Pancreas (tissue), 10 donors: ENCODE data around the gene NFIC. TPM values are rescaled to one million over a fixed set of nuclear protein-coding genes. Genes with fewer than 3 reads are reported as not detected.

ENCODE experiments used
- ATAC-seq, 4 donors: fragments of 200-7000 bp; cut with Tn5 transposase; one replicate each; pipeline versions ENCODE4 v1.8.0 to v1.9.1; 2020; ENCODE audit warnings: mild to moderate bottlenecking in 4 of 4, moderate library complexity in 4 of 4
- DNase-seq, 6 donors: peaks; one replicate each; pipeline ENCODE4 v3.0.0-alpha.2; 2020
- FAIRE-seq: peaks from 2 replicates; lab custom pipeline; 2012; peaks lifted over from hg19 to GRCh38; lab: Jason Lieb, UNC
- H3K27ac ChIP-seq, 4 donors: fragments of 200-600 bp; sonication (generic); 1 replicate in 3 of 4; 2 replicates in 1 of 4; pipeline versions ENCODE4 v1.5.0 to v1.8.0; 2020
- H3K27me3 ChIP-seq, 4 donors: fragments of 200-600 bp; one replicate each; pipeline ENCODE4 v1.8.0; 2021
- H3K36me3 ChIP-seq, 3 donors: fragments of 200-600 bp; sonication (generic) in 1 of 3; one replicate each; pipeline versions ENCODE4 v1.5.0 to v1.8.0; 2020 to 2021
- H3K4me1 ChIP-seq, 3 donors: fragments of 200-600 bp; one replicate each; pipeline ENCODE4 v1.8.0; 2021
- H3K4me3 ChIP-seq, 4 donors: fragments of 200-600 bp; sonication (generic) in 2 of 4; one replicate each; pipeline versions ENCODE4 v1.5.0 to v1.8.0; 2020 to 2021
- H3K9me3 ChIP-seq, 4 donors: fragments of 200-600 bp; one replicate each; pipeline ENCODE4 v1.8.0; 2021
- CTCF ChIP-seq, 4 donors: fragments of 200-600 bp; sonication (generic) in 3 of 4; IDR thresholded peaks; one replicate each; pipeline versions ENCODE4 v1.5.0 to v1.8.0; 2021; ENCODE audit warnings: antibody characterized with exemption in 4 of 4
- WGBS, 2 donors: extraction: QIAGEN DNeasy Blood & Tissue Kit; methylation state at CpG; one replicate each; pipeline ENCODE4 v1.1.7; 2013; 5-methylcytosine and 5-hydroxymethylcytosine counted together
- intact Hi-C, 3 donors: fragments of 100-400 bp; cut with DNase I; formaldehyde crosslinking; loops; one replicate each; pipeline versions ENCODE4 v1.11.1 to v1.14.2; 2022
- polyA plus RNA-seq, 2 donors: library from polyadenylated mRNA; stranded (reverse); fragments of 200-250 nt; gene quantifications; one replicate each; pipeline ENCODE4 v1.2.3, GENCODE V29; 2013
- total RNA-seq, 6 donors: library from RNA; stranded (reverse); fragmentation: NEBNext Ultra II Directional in 4 of 6; extraction: Animal tissue kit (Norgen Biotek cat#: 25700) in 4 of 6; gene quantifications; one replicate each; pipeline versions ENCODE4 v1.2.1 to v1.2.4, GENCODE V29; 2021 to 2023
- donor health status: healthy with polysubstance abuse.
- donor health status: DM: no; HTN: no; CAD: no; lungs with moderate emphysema.
- donor health status: DM: no; HTN: no; CAD: no.
- donor health status: control.
- donor health status: control.
- donor health status: Bipolar disorder and iron deficiency.
- donor health status: DM: yes; HTN: yes; CAD: no.
- donor health status: DM: no; HTN: no; CAD: no.
- donor health status: DM: no; HTN: no; CAD: no.
- donor health status: DM: yes; HTN: yes; CAD: no.

Gene NFIC
- total and polyA plus RNA-seq, 8 donors, result 21.3 to 203 (median 115) TPM

GRCh38 chr19:3411636-3412035 is 45.3 kb downstream of the NFIC start:
- no peak for TF ChIP-seq CTCF (IDR thresholded peaks at IDR 0.05)
- no peak for DNase-seq
- intact Hi-C loops, result no loop called here
- Histone ChIP-seq H3K4me3 (no peak overlapping the region), H3K4me1 (peaks cover 13 to 23% (median 20%) of the 10 kb centered on the region in 3 donors), H3K27ac (peak overlapping the region in 1 of 4 donors; percentile 16), H3K27me3 (no peaks in the 10 kb centered on the region), H3K36me3 (peaks cover 0 to 3% (median 0%) of the 10 kb centered on the region in 3 donors), H3K9me3 (no peaks in the 10 kb centered on the region)
- peak in 1 of 4 donors; percentile 24 for ATAC-seq
- 39 to 47% methylated on average over 13 of the region's 13 CpGs for WGBS, 2 donors
- FAIRE-seq, result no peak

GRCh38 chr19:3412066-3412465 is 45.7 kb downstream of the NFIC start:
- Histone ChIP-seq H3K9me3 (no peaks in the 10 kb centered on the region), H3K27me3 (no peaks in the 10 kb centered on the region), H3K4me3 (no peak overlapping the region), H3K36me3 (peaks cover 0 to 3% (median 0%) of the 10 kb centered on the region in 3 donors), H3K27ac (peak overlapping the region in 1 of 4 donors; percentile 16), H3K4me1 (peaks cover 13 to 23% (median 20%) of the 10 kb centered on the region in 3 donors)
- WGBS, 2 donors, result 84 to 87% methylated on average over 4 of the region's 4 CpGs
- FAIRE-seq (no peak), DNase-seq (no peak), ATAC-seq (no peak)
- no peak for TF ChIP-seq CTCF (IDR thresholded peaks at IDR 0.05)
- intact Hi-C loops, result no loop called here

- Histone ChIP-seq H3K4me1 (peaks cover 4 to 10% (median 8%) of the 10 kb centered on the region in 3 donors), H3K9me3 (no peaks in the 10 kb centered on the region), H3K36me3 (peaks cover 0 to 3% (median 0%) of the 10 kb centered on the region in 3 donors), H3K27ac (no peak overlapping the region), H3K27me3 (no peaks in the 10 kb centered on the region), H3K4me3 (no peak overlapping the region)
- WGBS, 2 donors, result 75 to 79% methylated on average over 13 of the region's 13 CpGs
- FAIRE-seq (no peak), DNase-seq (no peak), ATAC-seq (peak in 1 of 4 donors; percentile 4)
- no peak for TF ChIP-seq CTCF (IDR thresholded peaks at IDR 0.05)
- intact Hi-C loops, result no loop called here
Observed at GRCh38 chr19:3413796-3414327, 47.5 kb downstream of the NFIC start.

GRCh38 chr19:3415695-3416094 is 49.3 kb downstream of the NFIC start:
- no peak overlapping the region for H3K4me3 ChIP-seq
- H3K27ac ChIP-seq, result no peak overlapping the region
- no peaks in the 10 kb centered on the region for H3K9me3 ChIP-seq
- no peak for FAIRE-seq
- no peaks in the 10 kb centered on the region for H3K36me3 ChIP-seq
- intact Hi-C loops, result no loop called here
- 60 to 63% methylated on average over 5 of the region's 5 CpGs for WGBS, 2 donors
- TF ChIP-seq CTCF (IDR thresholded peaks at IDR 0.05), result no peak
- H3K27me3 ChIP-seq, result no peaks in the 10 kb centered on the region
- H3K4me1 ChIP-seq, result no peaks in the 10 kb centered on the region
- no peak for ATAC-seq
- DNase-seq, result no peak

- Histone ChIP-seq H3K4me1 (no peaks in the 10 kb centered on the region), H3K27ac (no peak overlapping the region), H3K9me3 (no peaks in the 10 kb centered on the region), H3K4me3 (no peak overlapping the region), H3K27me3 (no peaks in the 10 kb centered on the region), H3K36me3 (peaks cover 0 to 5% (median 0%) of the 10 kb centered on the region in 3 donors)
- FAIRE-seq (no peak), DNase-seq (no peak), ATAC-seq (no peak)
- WGBS, 2 donors, result 96 to 97% methylated on average over 11 of the region's 11 CpGs
- intact Hi-C loops, result no loop called here
- TF ChIP-seq CTCF (IDR thresholded peaks at IDR 0.05), result no peak
Observed at GRCh38 chr19:3420244-3420755, 53.9 kb downstream of the NFIC start.
